22Rv1 (cell line): ENCODE data around the gene OXNAD1.

Experiments
- ZFX ChIP-seq: fragments of 450-650 bp; IDR thresholded peaks from 2 replicates; pipeline ENCODE4 v1.6.1; 2017; ENCODE audit warnings: antibody characterized with exemption, borderline replicate concordance
- TF ChIP-seq, protein P1 (sequence below): fragments of 450-650 bp; IDR thresholded peaks from 2 replicates; pipeline ENCODE4 v1.5.1; 2017; ENCODE audit warnings: mild to moderate bottlenecking

DNA sequence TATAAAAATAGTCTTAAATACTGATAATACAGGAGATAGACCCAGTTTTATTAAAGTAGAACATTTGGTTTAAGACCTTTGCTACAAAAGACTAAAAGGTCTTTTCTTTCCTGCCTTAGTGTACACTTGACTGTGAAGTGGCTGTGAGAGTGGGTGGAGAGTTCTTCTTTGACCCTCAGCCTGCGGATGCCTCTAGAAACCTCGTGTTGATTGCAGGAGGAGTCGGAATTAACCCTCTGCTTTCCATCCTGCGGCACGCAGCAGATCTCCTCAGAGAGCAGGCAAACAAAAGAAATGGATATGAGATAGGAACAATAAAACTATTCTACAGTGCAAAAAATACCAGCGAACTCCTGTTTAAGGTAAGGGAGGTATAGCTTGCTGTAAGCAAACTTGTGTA, 36.5 kb downstream of the OXNAD1 start:
- TF ChIP-seq, protein P1, sequence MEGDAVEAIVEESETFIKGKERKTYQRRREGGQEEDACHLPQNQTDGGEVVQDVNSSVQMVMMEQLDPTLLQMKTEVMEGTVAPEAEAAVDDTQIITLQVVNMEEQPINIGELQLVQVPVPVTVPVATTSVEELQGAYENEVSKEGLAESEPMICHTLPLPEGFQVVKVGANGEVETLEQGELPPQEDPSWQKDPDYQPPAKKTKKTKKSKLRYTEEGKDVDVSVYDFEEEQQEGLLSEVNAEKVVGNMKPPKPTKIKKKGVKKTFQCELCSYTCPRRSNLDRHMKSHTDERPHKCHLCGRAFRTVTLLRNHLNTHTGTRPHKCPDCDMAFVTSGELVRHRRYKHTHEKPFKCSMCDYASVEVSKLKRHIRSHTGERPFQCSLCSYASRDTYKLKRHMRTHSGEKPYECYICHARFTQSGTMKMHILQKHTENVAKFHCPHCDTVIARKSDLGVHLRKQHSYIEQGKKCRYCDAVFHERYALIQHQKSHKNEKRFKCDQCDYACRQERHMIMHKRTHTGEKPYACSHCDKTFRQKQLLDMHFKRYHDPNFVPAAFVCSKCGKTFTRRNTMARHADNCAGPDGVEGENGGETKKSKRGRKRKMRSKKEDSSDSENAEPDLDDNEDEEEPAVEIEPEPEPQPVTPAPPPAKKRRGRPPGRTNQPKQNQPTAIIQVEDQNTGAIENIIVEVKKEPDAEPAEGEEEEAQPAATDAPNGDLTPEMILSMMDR: no peak
- no peak for TF ChIP-seq ZFX
